GM23338 (cell line): ENCODE measurements around the gene ABCC9. TPM values are rescaled to one million over a fixed set of nuclear protein-coding genes. Genes with fewer than 3 reads are reported as not detected.

Experiments used
- ATAC-seq: fragments of 200-7000 bp; cut with Tn5 transposase; 3 replicates; pipeline ENCODE4 v1.9.1; 2020
- DNase-seq: peaks from one replicate; pipeline ENCODE4 v3.0.0-alpha.2; 2015; ENCODE audit warnings: low spot score
- H2AFZ ChIP-seq: fragments of 200-600 bp; sonication (generic); 2 replicates; pipeline ENCODE4 v1.8.0; 2016; ENCODE audit warnings: antibody characterized with exemption, mild to moderate bottlenecking, moderate library complexity
- H3F3A ChIP-seq: fragments of 200-600 bp; sonication (generic); replicated peaks from 2 replicates; pipeline ENCODE4 v1.8.0; 2017; ENCODE audit warnings: antibody characterized with exemption, mixed run types, low read depth
- H3K27ac ChIP-seq: fragments of 200-600 bp; sonication (generic); 2 replicates; pipeline ENCODE4 v1.6.1; 2016; ENCODE audit warnings: low read depth
- H3K27me3 ChIP-seq: fragments of 200-600 bp; sonication (generic); 2 replicates; pipeline ENCODE4 v1.8.0; 2016; ENCODE audit warnings: mild to moderate bottlenecking, mixed run types, moderate library complexity; ENCODE audit not compliant: insufficient read depth
- H3K36me3 ChIP-seq: fragments of 200-600 bp; sonication (generic); 2 replicates; pipeline ENCODE4 v1.8.0; 2016; ENCODE audit warnings: mild to moderate bottlenecking; ENCODE audit not compliant: insufficient read depth
- H3K4me1 ChIP-seq: fragments of 200-600 bp; sonication (generic); 2 replicates; pipeline ENCODE4 v1.8.0; 2016; ENCODE audit warnings: mild to moderate bottlenecking, moderate library complexity; ENCODE audit not compliant: insufficient read depth
- H3K4me2 ChIP-seq: fragments of 200-600 bp; sonication (generic); 2 replicates; pipeline ENCODE4 v1.7.1; 2017; ENCODE audit warnings: mixed run types
- H3K4me3 ChIP-seq: fragments of 200-600 bp; sonication (generic); 2 replicates; pipeline ENCODE4 v1.6.1; 2016; ENCODE audit warnings: mixed run types
- H3K79me2 ChIP-seq: fragments of 200-600 bp; sonication (generic); replicated peaks from 2 replicates; pipeline ENCODE4 v1.8.0; 2017; ENCODE audit warnings: mild to moderate bottlenecking; ENCODE audit not compliant: insufficient read depth
- H3K9me2 ChIP-seq: fragments of 200-600 bp; sonication (generic); 2 replicates; pipeline ENCODE4 v1.8.0; 2017; ENCODE audit not compliant: insufficient read depth
- H4K20me1 ChIP-seq: fragments of 200-600 bp; sonication (generic); replicated peaks from 2 replicates; pipeline ENCODE4 v1.8.0; 2017; ENCODE audit warnings: mild to moderate bottlenecking; ENCODE audit not compliant: insufficient read depth
- H3K27ac Mint-ChIP-seq: 2 replicates; pipeline ENCODE4 v1.8.0; 2020; ENCODE audit warnings: inconsistent platforms, mild to moderate bottlenecking, moderate library complexity, mixed read lengths
- H3K27me3 Mint-ChIP-seq: 3 replicates; pipeline ENCODE4 v1.8.0; 2022; ENCODE audit warnings: low read depth, mild to moderate bottlenecking, moderate library complexity, mixed read lengths, inconsistent platforms; ENCODE audit not compliant: insufficient read depth, poor library complexity
- H3K36me3 Mint-ChIP-seq: 3 replicates; pipeline ENCODE4 v1.8.0; 2021; ENCODE audit warnings: low read depth, mild to moderate bottlenecking, inconsistent platforms, moderate library complexity, mixed read lengths
- H3K4me1 Mint-ChIP-seq: 3 replicates; pipeline ENCODE4 v1.8.0; 2020; ENCODE audit warnings: mild to moderate bottlenecking, inconsistent platforms, mixed read lengths
- H3K4me3 Mint-ChIP-seq: 3 replicates; pipeline ENCODE4 v1.8.0; 2021; ENCODE audit warnings: moderate library complexity, mild to moderate bottlenecking, inconsistent platforms, mixed read lengths
- H3K9me3 Mint-ChIP-seq: 3 replicates; pipeline ENCODE4 v1.8.0; 2020; ENCODE audit warnings: moderate library complexity, mild to moderate bottlenecking, inconsistent platforms, mixed read lengths
- EZH2 ChIP-seq: fragments of 200-600 bp; sonication (generic); IDR thresholded peaks from one replicate; pipeline ENCODE4 v1.8.0; 2017; ENCODE audit warnings: antibody characterized with exemption, mild to moderate bottlenecking, low read depth; ENCODE audit not compliant: unreplicated experiment
- EZH2phosphoT487 ChIP-seq: fragments of 200-600 bp; sonication (generic); IDR thresholded peaks from one replicate; pipeline ENCODE4 v1.8.1; 2018; ENCODE audit warnings: antibody characterized with exemption; ENCODE audit not compliant: unreplicated experiment
- NANOG ChIP-seq: IDR thresholded peaks from 2 replicates; pipeline ENCODE4 v1.6.1; 2016; ENCODE audit warnings: antibody characterized with exemption, borderline replicate concordance
- POLR2AphosphoS5 ChIP-seq: IDR thresholded peaks from 2 replicates; pipeline ENCODE4 v1.6.1; 2016; ENCODE audit warnings: antibody characterized with exemption, low read depth
- ZNF331 ChIP-seq: fragments of 250-450 bp; sonication (Bioruptor Pico); IDR thresholded peaks from 2 replicates; pipeline ENCODE4 v1.5.0; 2020; ENCODE audit warnings: low read depth, mild to moderate bottlenecking, moderate library complexity
- polyA plus RNA-seq: library from polyadenylated mRNA; unstranded; fragments of >200 nt; fragmentation: Nextera tagmentation; extraction: Ambion mirVana; gene quantifications from 2 replicates; pipeline ENCODE4 v1.2.1, GENCODE V29; 2016
- total RNA-seq: library from RNA; depleted of rRNA; stranded (reverse); fragments of >200 nt; shearing (Covaris generic); gene quantifications from 2 replicates; pipeline ENCODE4 v1.2.3, GENCODE V29; 2014
- TF ChIP-seq, protein P1 (sequence below): fragments of 250-450 bp; sonication (Bioruptor Pico); IDR thresholded peaks from 2 replicates; pipeline ENCODE4 v1.5.0; 2020; ENCODE audit warnings: mild to moderate bottlenecking, moderate library complexity
- TF ChIP-seq, protein P2 (sequence below): IDR thresholded peaks from one replicate; pipeline ENCODE4 v1.6.1; 2018; ENCODE audit warnings: antibody characterized with exemption; ENCODE audit not compliant: unreplicated experiment

The ABCC9 gene
- total and polyA plus RNA-seq, 2 experiments from 2014 or later = not detected

GRCh38 chr12:21819678-21820077 lies 121.5 kb downstream of the ABCC9 start (continued):
- TF ChIP-seq, protein P1, sequence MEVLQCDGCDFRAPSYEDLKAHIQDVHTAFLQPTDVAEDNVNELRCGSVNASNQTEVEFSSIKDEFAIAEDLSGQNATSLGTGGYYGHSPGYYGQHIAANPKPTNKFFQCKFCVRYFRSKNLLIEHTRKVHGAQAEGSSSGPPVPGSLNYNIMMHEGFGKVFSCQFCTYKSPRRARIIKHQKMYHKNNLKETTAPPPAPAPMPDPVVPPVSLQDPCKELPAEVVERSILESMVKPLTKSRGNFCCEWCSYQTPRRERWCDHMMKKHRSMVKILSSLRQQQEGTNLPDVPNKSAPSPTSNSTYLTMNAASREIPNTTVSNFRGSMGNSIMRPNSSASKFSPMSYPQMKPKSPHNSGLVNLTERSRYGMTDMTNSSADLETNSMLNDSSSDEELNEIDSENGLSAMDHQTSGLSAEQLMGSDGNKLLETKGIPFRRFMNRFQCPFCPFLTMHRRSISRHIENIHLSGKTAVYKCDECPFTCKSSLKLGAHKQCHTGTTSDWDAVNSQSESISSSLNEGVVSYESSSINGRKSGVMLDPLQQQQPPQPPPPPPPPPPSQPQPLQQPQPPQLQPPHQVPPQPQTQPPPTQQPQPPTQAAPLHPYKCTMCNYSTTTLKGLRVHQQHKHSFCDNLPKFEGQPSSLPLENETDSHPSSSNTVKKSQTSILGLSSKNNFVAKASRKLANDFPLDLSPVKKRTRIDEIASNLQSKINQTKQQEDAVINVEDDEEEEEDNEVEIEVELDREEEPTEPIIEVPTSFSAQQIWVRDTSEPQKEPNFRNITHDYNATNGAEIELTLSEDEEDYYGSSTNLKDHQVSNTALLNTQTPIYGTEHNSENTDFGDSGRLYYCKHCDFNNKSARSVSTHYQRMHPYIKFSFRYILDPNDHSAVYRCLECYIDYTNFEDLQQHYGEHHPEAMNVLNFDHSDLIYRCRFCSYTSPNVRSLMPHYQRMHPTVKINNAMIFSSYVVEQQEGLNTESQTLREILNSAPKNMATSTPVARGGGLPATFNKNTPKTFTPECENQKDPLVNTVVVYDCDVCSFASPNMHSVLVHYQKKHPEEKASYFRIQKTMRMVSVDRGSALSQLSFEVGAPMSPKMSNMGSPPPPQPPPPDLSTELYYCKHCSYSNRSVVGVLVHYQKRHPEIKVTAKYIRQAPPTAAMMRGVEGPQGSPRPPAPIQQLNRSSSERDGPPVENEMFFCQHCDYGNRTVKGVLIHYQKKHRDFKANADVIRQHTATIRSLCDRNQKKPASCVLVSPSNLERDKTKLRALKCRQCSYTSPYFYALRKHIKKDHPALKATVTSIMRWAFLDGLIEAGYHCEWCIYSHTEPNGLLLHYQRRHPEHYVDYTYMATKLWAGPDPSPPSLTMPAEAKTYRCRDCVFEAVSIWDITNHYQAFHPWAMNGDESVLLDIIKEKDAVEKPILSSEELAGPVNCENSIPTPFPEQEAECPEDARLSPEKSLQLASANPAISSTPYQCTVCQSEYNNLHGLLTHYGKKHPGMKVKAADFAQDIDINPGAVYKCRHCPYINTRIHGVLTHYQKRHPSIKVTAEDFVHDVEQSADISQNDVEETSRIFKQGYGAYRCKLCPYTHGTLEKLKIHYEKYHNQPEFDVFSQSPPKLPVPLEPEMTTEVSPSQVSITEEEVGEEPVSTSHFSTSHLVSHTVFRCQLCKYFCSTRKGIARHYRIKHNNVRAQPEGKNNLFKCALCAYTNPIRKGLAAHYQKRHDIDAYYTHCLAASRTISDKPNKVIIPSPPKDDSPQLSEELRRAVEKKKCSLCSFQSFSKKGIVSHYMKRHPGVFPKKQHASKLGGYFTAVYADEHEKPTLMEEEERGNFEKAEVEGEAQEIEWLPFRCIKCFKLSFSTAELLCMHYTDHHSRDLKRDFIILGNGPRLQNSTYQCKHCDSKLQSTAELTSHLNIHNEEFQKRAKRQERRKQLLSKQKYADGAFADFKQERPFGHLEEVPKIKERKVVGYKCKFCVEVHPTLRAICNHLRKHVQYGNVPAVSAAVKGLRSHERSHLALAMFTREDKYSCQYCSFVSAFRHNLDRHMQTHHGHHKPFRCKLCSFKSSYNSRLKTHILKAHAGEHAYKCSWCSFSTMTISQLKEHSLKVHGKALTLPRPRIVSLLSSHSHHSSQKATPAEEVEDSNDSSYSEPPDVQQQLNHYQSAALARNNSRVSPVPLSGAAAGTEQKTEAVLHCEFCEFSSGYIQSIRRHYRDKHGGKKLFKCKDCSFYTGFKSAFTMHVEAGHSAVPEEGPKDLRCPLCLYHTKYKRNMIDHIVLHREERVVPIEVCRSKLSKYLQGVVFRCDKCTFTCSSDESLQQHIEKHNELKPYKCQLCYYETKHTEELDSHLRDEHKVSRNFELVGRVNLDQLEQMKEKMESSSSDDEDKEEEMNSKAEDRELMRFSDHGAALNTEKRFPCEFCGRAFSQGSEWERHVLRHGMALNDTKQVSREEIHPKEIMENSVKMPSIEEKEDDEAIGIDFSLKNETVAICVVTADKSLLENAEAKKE (CRISPR knock-in tag) = no peak
- no peak for TF ChIP-seq POLR2AphosphoS5
- TF ChIP-seq EZH2 = no peak
- no peak for TF ChIP-seq ZNF331 (CRISPR knock-in tag)

DNA sequence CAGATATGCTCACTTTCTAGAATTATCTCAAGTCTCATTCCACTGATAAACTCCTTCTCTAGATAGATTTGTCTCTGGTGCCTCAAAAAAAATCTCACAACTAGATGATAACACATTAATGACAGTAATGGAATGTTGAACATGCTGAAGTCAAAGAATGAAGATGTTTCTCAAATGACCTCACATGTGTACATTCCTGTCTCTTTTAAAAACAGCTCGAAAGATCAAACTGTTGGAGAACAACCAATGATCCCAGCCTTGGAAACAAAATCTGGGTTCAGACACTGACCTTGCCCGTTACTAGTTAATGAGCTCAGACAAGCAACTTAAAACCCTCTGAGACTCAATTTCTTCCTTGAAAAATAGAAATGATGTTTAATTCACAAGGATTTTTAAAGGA lies 122.0 kb downstream of the ABCC9 start:
- no peak overlapping the region for H3K4me3 Mint-ChIP-seq
- Histone ChIP-seq H4K20me1 (no peaks in the 10 kb centered on the region), H3F3A (no peaks in the 10 kb centered on the region), H3K36me3 (no peaks in the 10 kb centered on the region), H3K27ac (no peak overlapping the region), H3K27me3 (no peaks in the 10 kb centered on the region), H3K4me2 (no peak overlapping the region), H3K4me1 (no peaks in the 10 kb centered on the region), H3K79me2 (no peaks in the 10 kb centered on the region), H3K4me3 (no peak overlapping the region), H2AFZ (no peak overlapping the region), H3K9me2 (no peaks in the 10 kb centered on the region)
- no peaks in the 10 kb centered on the region for H3K4me1 Mint-ChIP-seq
- H3K27ac Mint-ChIP-seq = no peak overlapping the region
- H3K9me3 Mint-ChIP-seq = no peaks in the 10 kb centered on the region
- no peaks in the 10 kb centered on the region for H3K36me3 Mint-ChIP-seq
- no peak for TF ChIP-seq NANOG
- TF ChIP-seq EZH2phosphoT487 = no peak
- TF ChIP-seq, protein P2, sequence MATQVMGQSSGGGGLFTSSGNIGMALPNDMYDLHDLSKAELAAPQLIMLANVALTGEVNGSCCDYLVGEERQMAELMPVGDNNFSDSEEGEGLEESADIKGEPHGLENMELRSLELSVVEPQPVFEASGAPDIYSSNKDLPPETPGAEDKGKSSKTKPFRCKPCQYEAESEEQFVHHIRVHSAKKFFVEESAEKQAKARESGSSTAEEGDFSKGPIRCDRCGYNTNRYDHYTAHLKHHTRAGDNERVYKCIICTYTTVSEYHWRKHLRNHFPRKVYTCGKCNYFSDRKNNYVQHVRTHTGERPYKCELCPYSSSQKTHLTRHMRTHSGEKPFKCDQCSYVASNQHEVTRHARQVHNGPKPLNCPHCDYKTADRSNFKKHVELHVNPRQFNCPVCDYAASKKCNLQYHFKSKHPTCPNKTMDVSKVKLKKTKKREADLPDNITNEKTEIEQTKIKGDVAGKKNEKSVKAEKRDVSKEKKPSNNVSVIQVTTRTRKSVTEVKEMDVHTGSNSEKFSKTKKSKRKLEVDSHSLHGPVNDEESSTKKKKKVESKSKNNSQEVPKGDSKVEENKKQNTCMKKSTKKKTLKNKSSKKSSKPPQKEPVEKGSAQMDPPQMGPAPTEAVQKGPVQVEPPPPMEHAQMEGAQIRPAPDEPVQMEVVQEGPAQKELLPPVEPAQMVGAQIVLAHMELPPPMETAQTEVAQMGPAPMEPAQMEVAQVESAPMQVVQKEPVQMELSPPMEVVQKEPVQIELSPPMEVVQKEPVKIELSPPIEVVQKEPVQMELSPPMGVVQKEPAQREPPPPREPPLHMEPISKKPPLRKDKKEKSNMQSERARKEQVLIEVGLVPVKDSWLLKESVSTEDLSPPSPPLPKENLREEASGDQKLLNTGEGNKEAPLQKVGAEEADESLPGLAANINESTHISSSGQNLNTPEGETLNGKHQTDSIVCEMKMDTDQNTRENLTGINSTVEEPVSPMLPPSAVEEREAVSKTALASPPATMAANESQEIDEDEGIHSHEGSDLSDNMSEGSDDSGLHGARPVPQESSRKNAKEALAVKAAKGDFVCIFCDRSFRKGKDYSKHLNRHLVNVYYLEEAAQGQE = no peak
- peak; percentile 2 for DNase-seq
- no peak for ATAC-seq
- no peaks in the 10 kb centered on the region for H3K27me3 Mint-ChIP-seq
